ENCODE measurements around the gene SF3B6.
A peak's percentile ranks its signal among the peaks of the same experiment; 100 is the strongest.
"Not testable (repeated sequence)": the region's sequence is repeated elsewhere in the genome, so short reads cannot be mapped to it uniquely, and the experiment has no call there.

The SF3B6 gene

GRCh38 chr2:24075915-24076848 is at the start of gene SF3B6:
Gene SF3B6 (minus strand): TSS chr2:24076326. CDS start chr2:24076229, 97 bp downstream.
- peak; percentile 99 for DNase-seq (ENCODE audit: low read depth)

GRCh38 chr2:24123922-24124580 is 47.9 kb upstream of the SF3B6 start:
- DNase-seq (ENCODE audit: low read depth): no peak

- DNase-seq (ENCODE audit: low read depth): peak; percentile 39
These were observed 47.2 kb upstream of the SF3B6 start, which contains the start of the genes FAM228B and PFN4 for GRCh38 chr2:24123195-24123921. Gene FAM228B (plus strand): TSS chr2:24123469. CDS start chr2:24124362, 893 bp downstream. Gene PFN4 (minus strand): TSS chr2:24123334. CDS start chr2:24122535, 799 bp downstream.

- no peak for DNase-seq (ENCODE audit: low read depth)
These were observed 46.5 kb upstream of the SF3B6 start for GRCh38 chr2:24122366-24123194.

GRCh38 chr2:24121469-24121868 is 45.3 kb upstream of the SF3B6 start:
- DNase-seq (ENCODE audit: low read depth): no peak

- no peak for DNase-seq (ENCODE audit: low read depth)
These were observed 44.9 kb upstream of the SF3B6 start for GRCh38 chr2:24121066-24121465.

- DNase-seq (ENCODE audit: low read depth): no peak
These were observed 41.8 kb upstream of the SF3B6 start for GRCh38 chr2:24117902-24118301.

- DNase-seq (ENCODE audit: low read depth): no peak
These were observed 38.9 kb upstream of the SF3B6 start for GRCh38 chr2:24115057-24115456.

GRCh38 chr2:24111407-24111901 is 35.3 kb upstream of the SF3B6 start:
- DNase-seq (ENCODE audit: low read depth): no peak

- no peak for DNase-seq (ENCODE audit: low read depth)
These were observed 34.7 kb upstream of the SF3B6 start for GRCh38 chr2:24110660-24111303.

GRCh38 chr2:24109431-24109830 is 33.3 kb upstream of the SF3B6 start:
- DNase-seq (ENCODE audit: low read depth): not testable (repeated sequence)

- no peak for DNase-seq (ENCODE audit: low read depth)
These were observed 31.2 kb upstream of the SF3B6 start for GRCh38 chr2:24107336-24107735.

- DNase-seq (ENCODE audit: low read depth): no peak
These were observed 30.7 kb upstream of the SF3B6 start for GRCh38 chr2:24106786-24107185.

- no peak for DNase-seq (ENCODE audit: low read depth)
These were observed 29.7 kb upstream of the SF3B6 start for GRCh38 chr2:24105816-24106215.

- DNase-seq (ENCODE audit: low read depth): no peak
These were observed 28.8 kb upstream of the SF3B6 start for GRCh38 chr2:24104906-24105305.

GRCh38 chr2:24104110-24104650 is 28.1 kb upstream of the SF3B6 start:
- DNase-seq (ENCODE audit: low read depth): no peak

- no peak for DNase-seq (ENCODE audit: low read depth)
These were observed 26.6 kb upstream of the SF3B6 start for GRCh38 chr2:24102677-24103076.

GRCh38 chr2:24101992-24102391 is 25.9 kb upstream of the SF3B6 start:
- no peak for DNase-seq (ENCODE audit: low read depth)

GRCh38 chr2:24100732-24101131 is 24.6 kb upstream of the SF3B6 start:
- not testable (repeated sequence) for DNase-seq (ENCODE audit: low read depth)

GRCh38 chr2:24095171-24095677 is 19.1 kb upstream of the SF3B6 start:
- not testable (repeated sequence) for DNase-seq (ENCODE audit: low read depth)
